Trophoblast cell (in vitro differentiated cells and primary cell): Measurements from ENCODE around the gene WNT3A.
"Not testable (repeated sequence)": the region's sequence is repeated elsewhere in the genome, so short reads cannot be mapped to it uniquely, and the experiment has no call there.

Source experiments
- DNase-seq, 2 donors: peaks; one replicate each; pipeline ENCODE4 v3.0.0-alpha.2; 2016
- H2AFZ ChIP-seq: 2 replicates; pipeline ENCODE4 v1.6.1; 2013; ENCODE audit warnings: low read length, moderate library complexity, mild to moderate bottlenecking; ENCODE audit not compliant: insufficient read depth, poor library complexity
- H2AK5ac ChIP-seq: 2 replicates; pipeline ENCODE4 v1.6.1; 2013; ENCODE audit warnings: mild to moderate bottlenecking, low read length
- H2BK120ac ChIP-seq: 2 replicates; pipeline ENCODE4 v1.6.1; 2013; ENCODE audit warnings: low read length, mild to moderate bottlenecking, moderate library complexity; ENCODE audit not compliant: insufficient read depth, poor library complexity
- H2BK12ac ChIP-seq: 2 replicates; pipeline ENCODE4 v1.6.1; 2013; ENCODE audit warnings: mild to moderate bottlenecking, low read length, moderate library complexity
- H2BK5ac ChIP-seq: 2 replicates; pipeline ENCODE4 v1.6.1; 2013; ENCODE audit warnings: low read length, low read depth, moderate library complexity, mild to moderate bottlenecking; ENCODE audit not compliant: poor library complexity
- H3K14ac ChIP-seq: 2 replicates; pipeline ENCODE4 v1.6.1; 2013; ENCODE audit warnings: mild to moderate bottlenecking, low read length
- H3K18ac ChIP-seq: 2 replicates; pipeline ENCODE4 v1.6.1; 2013; ENCODE audit warnings: mild to moderate bottlenecking, low read length
- H3K23ac ChIP-seq: 2 replicates; pipeline ENCODE4 v1.6.1; 2013; ENCODE audit warnings: low read length
- H3K27ac ChIP-seq: 2 replicates; pipeline ENCODE4 v1.5.1; 2013; ENCODE audit warnings: low read depth, mild to moderate bottlenecking, inconsistent platforms, low read length, moderate library complexity
- H3K27me3 ChIP-seq: 2 replicates; pipeline ENCODE4 v1.6.1; 2013; ENCODE audit warnings: inconsistent platforms, mild to moderate bottlenecking, low read length, moderate library complexity; ENCODE audit not compliant: insufficient read depth
- H3K36me3 ChIP-seq, 2 experiments: 1 replicate in 1 of 2; 2 replicates in 1 of 2; pipeline ENCODE4 v1.6.1; 2013; ENCODE audit warnings: low read length in 2 of 2, mild to moderate bottlenecking in 2 of 2, moderate library complexity in 1 of 2; ENCODE audit not compliant: insufficient read depth in 2 of 2, control insufficient read depth in 1 of 2
- H3K4ac ChIP-seq: 2 replicates; pipeline ENCODE4 v1.6.1; 2013; ENCODE audit warnings: low read depth, mild to moderate bottlenecking, low read length, moderate library complexity
- H3K4me1 ChIP-seq, 2 experiments: 1 replicate in 1 of 2; 2 replicates in 1 of 2; pipeline ENCODE4 v1.6.1; 2013; ENCODE audit warnings: low read length in 2 of 2, mild to moderate bottlenecking in 2 of 2, moderate library complexity in 1 of 2; ENCODE audit not compliant: insufficient read depth in 2 of 2, control insufficient read depth in 1 of 2
- H3K4me2 ChIP-seq: 2 replicates; pipeline ENCODE4 v1.6.1; 2013; ENCODE audit warnings: inconsistent platforms, mild to moderate bottlenecking, low read length, moderate library complexity
- H3K4me3 ChIP-seq: 2 replicates; pipeline ENCODE4 v1.5.1; 2013; ENCODE audit warnings: mild to moderate bottlenecking, low read depth, low read length, inconsistent platforms
- H3K79me1 ChIP-seq: one replicate; pipeline ENCODE4 v1.6.1; 2013; ENCODE audit warnings: low read length
- H3K79me2 ChIP-seq: 2 replicates; pipeline ENCODE4 v1.6.1; 2013; ENCODE audit warnings: low read length, mild to moderate bottlenecking; ENCODE audit not compliant: control insufficient read depth, insufficient read depth, poor library complexity
- H3K9ac ChIP-seq: 2 replicates; pipeline ENCODE4 v1.6.1; 2013; ENCODE audit warnings: mild to moderate bottlenecking, low read length
- H3K9me3 ChIP-seq: 2 replicates; pipeline ENCODE4 v1.6.1; 2013; ENCODE audit warnings: low read depth, mild to moderate bottlenecking, control low read depth, inconsistent platforms, low read length; ENCODE audit not compliant: insufficient read depth
- H4K12ac ChIP-seq: 2 replicates; pipeline ENCODE4 v1.6.1; 2013; ENCODE audit warnings: low read depth, mild to moderate bottlenecking, low read length, moderate library complexity
- H4K8ac ChIP-seq: 2 replicates; pipeline ENCODE4 v1.6.1; 2013; ENCODE audit warnings: low read depth, mild to moderate bottlenecking, low read length, moderate library complexity
- H4K91ac ChIP-seq: one replicate; pipeline ENCODE4 v1.6.1; 2013; ENCODE audit warnings: low read depth, mild to moderate bottlenecking, low read length, moderate library complexity
- WGBS: extraction: QIAGEN DNeasy Blood & Tissue Kit; methylation state at CpG from one replicate; pipeline ENCODE4 v1.1.7; 2013; ENCODE audit warnings: missing lambda C conversion rate; ENCODE audit not compliant: insufficient read length, insufficient coverage; ENCODE audit errors: extremely low coverage; 5-methylcytosine and 5-hydroxymethylcytosine counted together

WNT3A gene

GRCh38 chr1:227966733-227967132 lies 40.1 kb upstream of the WNT3A start:
- H3K4me3 ChIP-seq, H3K9me3 ChIP-seq, H3K79me2 ChIP-seq, H3K4me2 ChIP-seq, H4K12ac ChIP-seq, H3K9ac ChIP-seq, H2BK120ac ChIP-seq, H3K18ac ChIP-seq, H4K91ac ChIP-seq, H2BK5ac ChIP-seq, H3K4me1 ChIP-seq, H2AK5ac ChIP-seq, H4K8ac ChIP-seq, H3K14ac ChIP-seq, H2BK12ac ChIP-seq, H2AFZ ChIP-seq, H3K27me3 ChIP-seq, H3K4ac ChIP-seq, H3K79me1 ChIP-seq, H3K27ac ChIP-seq, H3K23ac ChIP-seq, H3K36me3 ChIP-seq: not testable (repeated sequence)
- WGBS, result no CpG with 5 or more reads among the region's 2 CpGs
- peak in 1 of 2 donors; percentile 42 for DNase-seq

GRCh38 chr1:227967815-227968214 lies 39.0 kb upstream of the WNT3A start:
- not testable (repeated sequence) for H3K4me2 ChIP-seq, H2AK5ac ChIP-seq, H3K36me3 ChIP-seq, H3K18ac ChIP-seq, H3K23ac ChIP-seq, H3K79me2 ChIP-seq, H2BK120ac ChIP-seq, H3K9me3 ChIP-seq, H3K27me3 ChIP-seq, H4K8ac ChIP-seq, H4K12ac ChIP-seq, H4K91ac ChIP-seq, H3K27ac ChIP-seq, H3K4me1 ChIP-seq, H2BK5ac ChIP-seq, DNase-seq, H3K9ac ChIP-seq, H3K4me3 ChIP-seq, H2BK12ac ChIP-seq, H3K14ac ChIP-seq, H3K4ac ChIP-seq, H3K79me1 ChIP-seq, H2AFZ ChIP-seq
- whole genome bisulfite sequencing, result no CpG with 5 or more reads among the region's 5 CpGs

DNA sequence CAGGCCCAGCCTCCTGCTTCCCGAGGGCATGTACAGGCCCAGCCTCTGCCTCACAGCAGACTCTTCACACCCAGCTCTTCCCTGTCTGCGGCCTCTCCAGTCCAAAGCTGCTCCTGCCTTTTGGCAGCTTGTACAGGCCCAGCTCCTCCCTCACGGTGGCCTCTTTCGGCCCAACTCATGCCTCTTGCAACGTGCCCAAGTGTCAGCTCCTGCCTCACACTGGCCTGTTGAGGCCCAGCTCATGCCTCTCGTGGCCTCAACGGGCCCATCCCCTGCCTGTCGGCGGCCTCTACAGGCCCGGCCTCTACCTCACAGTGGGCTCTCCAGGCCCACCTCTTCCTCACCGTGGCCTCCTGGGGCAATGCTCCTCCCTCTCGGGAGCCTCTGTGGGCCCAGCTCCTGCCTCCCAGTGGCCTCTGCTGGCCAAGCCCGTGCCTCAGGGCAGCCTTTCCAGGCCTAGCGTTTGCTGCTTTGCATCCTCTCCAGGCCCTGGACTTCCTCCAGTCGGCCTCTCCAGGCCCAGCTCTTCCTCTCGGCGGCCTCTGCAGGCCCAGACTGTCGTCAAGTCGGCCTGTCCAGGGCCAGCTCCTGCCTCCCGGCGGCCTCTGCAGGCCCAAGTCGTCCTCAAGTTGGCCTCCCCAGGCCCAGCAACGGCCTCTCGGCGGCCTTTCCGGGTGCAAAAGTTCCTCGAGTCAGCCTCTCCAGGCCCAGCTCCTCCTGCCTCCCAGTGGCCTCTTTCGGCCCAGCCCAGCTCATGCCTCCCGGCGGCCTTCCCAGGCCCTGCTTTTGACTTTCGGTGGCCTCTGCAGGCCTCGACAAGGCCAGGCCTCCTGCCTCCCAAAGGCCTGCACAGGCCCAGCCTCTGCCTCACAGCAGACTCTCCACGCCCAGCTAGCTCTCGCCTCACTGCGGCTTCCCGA lies 36.5 kb upstream of the WNT3A start:
- not testable (repeated sequence) for H3K79me2 ChIP-seq, H3K9ac ChIP-seq, H3K79me1 ChIP-seq, H4K12ac ChIP-seq, H2AFZ ChIP-seq, H3K23ac ChIP-seq, DNase-seq, H3K27me3 ChIP-seq, H2BK5ac ChIP-seq, H4K8ac ChIP-seq, H2BK120ac ChIP-seq, H2BK12ac ChIP-seq, H3K4ac ChIP-seq, H3K4me3 ChIP-seq, H3K18ac ChIP-seq, H4K91ac ChIP-seq, H3K4me1 ChIP-seq, H2AK5ac ChIP-seq, H3K36me3 ChIP-seq, H3K27ac ChIP-seq, H3K14ac ChIP-seq, H3K9me3 ChIP-seq, H3K4me2 ChIP-seq
- no CpG with 5 or more reads among the region's 36 CpGs for WGBS

GRCh38 chr1:227971216-227971615 lies 35.6 kb upstream of the WNT3A start:
- not testable (repeated sequence) for H3K18ac ChIP-seq, H3K4me2 ChIP-seq, H2BK12ac ChIP-seq, H3K14ac ChIP-seq, H4K8ac ChIP-seq, H3K27me3 ChIP-seq, H3K23ac ChIP-seq, H3K4ac ChIP-seq, H3K27ac ChIP-seq, H2BK5ac ChIP-seq, H3K9ac ChIP-seq, H2AFZ ChIP-seq, H3K9me3 ChIP-seq, H3K36me3 ChIP-seq, H3K4me1 ChIP-seq, H3K79me1 ChIP-seq, DNase-seq, H3K79me2 ChIP-seq, H3K4me3 ChIP-seq, H4K12ac ChIP-seq, H4K91ac ChIP-seq, H2AK5ac ChIP-seq, H2BK120ac ChIP-seq
- no CpG with 5 or more reads among the region's 17 CpGs for WGBS
